ENCODE data around the gene REM2.
A peak's percentile ranks its signal among the peaks of the same experiment; 100 is the strongest.

The REM2 gene

GRCh38 chr14:22875003-22875747, 7.8 kb upstream of the REM2 start:
- no peak for DNase-seq

GRCh38 chr14:22875748-22876319, 7.2 kb upstream of the REM2 start:
- no peak for DNase-seq

- DNase-seq: no peak
Observed at GRCh38 chr14:22877000-22877501, 6.0 kb upstream of the REM2 start.

- no peak for DNase-seq
Observed at GRCh38 chr14:22878271-22879246, 4.5 kb upstream of the REM2 start.

- DNase-seq: no peak
Observed at GRCh38 chr14:22882064-22882463, 958 bp upstream of the REM2 start.

GRCh38 chr14:22882529-22883172, 371 bp upstream of the REM2 start:
- DNase-seq: peak; percentile 61

- DNase-seq: no peak
Observed at GRCh38 chr14:22884076-22884737, 1.2 kb downstream of the REM2 start.

GRCh38 chr14:22884738-22885523, 1.9 kb downstream of the REM2 start:
- DNase-seq: no peak

GRCh38 chr14:22885975-22886374, 3.0 kb downstream of the REM2 start:
- DNase-seq: no peak

GRCh38 chr14:22886500-22887259, 3.7 kb downstream of the REM2 start:
- peak; percentile 87 for DNase-seq

- peak; percentile 76 for DNase-seq
Observed at GRCh38 chr14:22887260-22887989, 4.4 kb downstream of the REM2 start.

- DNase-seq: no peak
Observed at GRCh38 chr14:22887990-22888378, 5.0 kb downstream of the REM2 start.

GRCh38 chr14:22888662-22889061, 5.6 kb downstream of the REM2 start:
- DNase-seq: peak; percentile 38

GRCh38 chr14:22890416-22890815, 7.4 kb downstream of the REM2 start:
- DNase-seq: no peak

GRCh38 chr14:22892488-22892887, 9.5 kb downstream of the REM2 start:
- DNase-seq: no peak

- no peak for DNase-seq
Observed at GRCh38 chr14:22893706-22894105, 10.7 kb downstream of the REM2 start.

- DNase-seq: no peak
Observed at GRCh38 chr14:22895402-22895801, 12.4 kb downstream of the REM2 start.

GRCh38 chr14:22896356-22896755, 13.3 kb downstream of the REM2 start:
- no peak for DNase-seq

GRCh38 chr14:22896760-22897159, 13.7 kb downstream of the REM2 start:
- no peak for DNase-seq

GRCh38 chr14:22897357-22897756, 14.3 kb downstream of the REM2 start:
- DNase-seq: no peak
